A172 (cell line): ENCODE data around the gene CALHM5. TPM values are rescaled to one million over a fixed set of nuclear protein-coding genes. Genes with fewer than 3 reads are reported as not detected.
"Not testable (repeated sequence)": the region's sequence is repeated elsewhere in the genome, so short reads cannot be mapped to it uniquely, and the experiment has no call there.

Experiments
- DNase-seq: peaks from one replicate; pipeline ENCODE4 v3.0.0-alpha.2; 2015; ENCODE audit warnings: low spot score
- total RNA-seq: library from RNA; depleted of rRNA; stranded (reverse); fragments of >200 nt; shearing (Covaris generic); gene quantifications from 2 replicates; pipeline ENCODE4 v1.2.3, GENCODE V29; 2014; rRNA removed

Gene CALHM5, protein sequence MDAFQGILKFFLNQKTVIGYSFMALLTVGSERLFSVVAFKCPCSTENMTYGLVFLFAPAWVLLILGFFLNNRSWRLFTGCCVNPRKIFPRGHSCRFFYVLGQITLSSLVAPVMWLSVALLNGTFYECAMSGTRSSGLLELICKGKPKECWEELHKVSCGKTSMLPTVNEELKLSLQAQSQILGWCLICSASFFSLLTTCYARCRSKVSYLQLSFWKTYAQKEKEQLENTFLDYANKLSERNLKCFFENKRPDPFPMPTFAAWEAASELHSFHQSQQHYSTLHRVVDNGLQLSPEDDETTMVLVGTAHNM
- total RNA-seq: 3.8 and 4.1 TPM in 2 replicates

DNA sequence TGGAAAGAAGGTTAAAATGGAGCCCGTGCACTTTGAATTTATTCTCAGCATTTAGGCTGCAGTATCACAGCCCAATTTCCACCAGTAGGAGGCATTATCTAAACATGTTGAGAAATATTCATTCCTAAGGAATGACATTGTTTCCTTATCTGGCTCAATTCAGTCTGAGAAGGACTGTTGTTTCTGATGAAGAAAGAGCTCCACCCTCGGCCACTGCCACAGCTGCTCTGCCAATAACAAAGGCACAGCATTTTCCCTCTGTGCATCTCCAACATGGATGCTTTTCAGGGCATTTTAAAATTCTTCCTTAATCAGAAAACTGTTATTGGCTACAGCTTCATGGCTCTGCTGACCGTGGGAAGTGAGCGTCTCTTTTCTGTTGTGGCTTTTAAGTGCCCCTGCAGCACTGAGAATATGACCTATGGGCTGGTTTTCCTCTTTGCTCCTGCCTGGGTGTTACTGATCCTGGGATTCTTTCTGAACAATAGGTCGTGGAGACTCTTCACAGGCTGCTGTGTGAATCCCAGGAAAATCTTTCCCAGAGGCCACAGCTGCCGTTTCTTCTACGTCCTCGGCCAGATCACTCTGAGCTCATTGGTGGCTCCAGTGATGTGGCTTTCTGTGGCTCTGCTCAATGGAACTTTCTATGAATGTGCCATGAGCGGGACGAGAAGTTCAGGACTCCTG is at the start of gene CALHM5:
Gene CALHM5 (plus strand): TSS at position 216 of the 687 bp plus-strand sequence. CDS start 58 bp downstream, at position 274.
- peak; percentile 88 for DNase-seq

DNA sequence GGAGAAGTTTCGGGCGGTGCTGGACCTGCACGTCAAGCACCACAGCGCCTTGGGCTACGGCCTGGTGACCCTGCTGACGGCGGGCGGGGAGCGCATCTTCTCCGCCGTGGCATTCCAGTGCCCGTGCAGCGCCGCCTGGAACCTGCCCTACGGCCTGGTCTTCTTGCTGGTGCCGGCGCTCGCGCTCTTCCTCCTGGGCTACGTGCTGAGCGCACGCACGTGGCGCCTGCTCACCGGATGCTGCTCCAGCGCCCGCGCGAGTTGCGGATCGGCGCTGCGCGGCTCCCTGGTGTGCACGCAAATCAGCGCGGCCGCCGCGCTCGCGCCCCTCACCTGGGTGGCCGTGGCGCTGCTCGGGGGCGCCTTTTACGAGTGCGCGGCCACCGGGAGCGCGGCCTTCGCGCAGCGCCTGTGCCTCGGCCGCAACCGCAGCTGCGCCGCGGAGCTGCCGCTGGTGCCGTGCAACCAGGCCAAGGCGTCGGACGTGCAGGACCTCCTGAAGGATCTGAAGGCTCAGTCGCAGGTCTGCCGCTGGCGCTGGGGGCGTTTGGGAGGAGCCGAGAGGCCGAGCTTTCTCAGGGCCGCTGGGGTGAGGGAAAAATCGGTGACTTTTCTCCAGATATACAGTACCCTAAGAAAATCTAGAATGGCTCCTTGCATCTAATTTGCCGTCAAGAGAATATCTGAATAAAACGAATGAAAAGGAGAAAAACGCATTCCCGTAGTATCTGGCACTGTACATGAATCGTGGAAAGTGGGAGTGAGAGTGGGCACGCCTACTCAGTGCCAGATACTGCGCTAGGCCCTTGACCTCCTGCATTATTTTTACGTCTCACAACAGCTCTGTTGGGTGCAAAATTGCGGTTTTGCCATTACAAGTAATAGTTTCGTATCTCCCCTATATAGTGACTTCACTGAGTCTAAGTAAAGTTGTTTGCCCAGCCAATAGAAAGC is 49.2 kb upstream of the CALHM5 start:
- DNase-seq: no peak

DNA sequence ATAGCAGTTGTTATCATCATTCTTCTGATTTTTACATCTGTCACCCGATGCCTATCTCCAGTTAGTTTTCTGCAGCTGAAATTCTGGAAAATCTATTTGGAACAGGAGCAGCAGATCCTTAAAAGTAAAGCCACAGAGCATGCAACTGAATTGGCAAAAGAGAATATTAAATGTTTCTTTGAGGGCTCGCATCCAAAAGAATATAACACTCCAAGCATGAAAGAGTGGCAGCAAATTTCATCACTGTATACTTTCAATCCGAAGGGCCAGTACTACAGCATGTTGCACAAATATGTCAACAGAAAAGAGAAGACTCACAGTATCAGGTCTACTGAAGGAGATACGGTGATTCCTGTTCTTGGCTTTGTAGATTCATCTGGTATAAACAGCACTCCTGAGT is 48.1 kb upstream of the CALHM5 start:
- no peak for DNase-seq

DNA sequence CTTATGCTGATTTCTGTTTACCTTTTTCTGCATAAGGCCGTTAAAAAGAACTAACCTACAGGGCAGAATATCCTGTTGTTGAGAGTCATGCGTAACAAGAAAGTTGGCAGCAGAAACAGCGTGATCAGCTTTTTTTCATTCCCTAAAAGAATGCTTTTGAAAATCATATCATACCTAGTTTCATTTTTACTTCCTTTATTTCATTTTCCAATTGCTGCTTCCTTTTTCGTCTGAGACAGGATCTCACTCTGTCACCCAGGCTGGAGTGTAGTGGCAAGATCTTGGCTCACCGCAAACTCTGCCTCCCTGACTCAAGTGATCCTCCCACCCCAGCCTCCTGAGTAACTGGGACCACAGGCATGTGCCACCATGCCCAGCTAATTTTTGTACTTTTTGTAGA is 46.2 kb upstream of the CALHM5 start:
- no peak for DNase-seq

DNA sequence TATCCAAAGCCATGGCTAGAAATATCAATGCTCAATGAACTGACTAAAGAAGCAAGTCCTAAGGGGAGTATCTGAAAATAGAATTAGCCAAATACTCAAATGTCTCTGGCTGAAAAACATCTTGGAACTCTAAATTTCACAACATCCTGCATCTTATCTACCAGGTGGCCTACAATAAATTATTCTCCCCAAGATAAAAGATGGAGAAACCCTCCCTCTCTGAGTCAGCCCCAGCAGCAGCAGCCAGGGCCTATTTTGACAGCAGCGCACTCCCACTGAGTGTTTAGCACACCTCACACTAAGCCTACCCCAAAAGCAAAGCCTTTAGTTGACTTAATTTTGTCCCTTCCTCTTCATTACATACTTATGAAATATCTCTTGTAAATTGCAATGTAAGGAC is 44.3 kb upstream of the CALHM5 start:
- DNase-seq: peak; percentile 22

DNA sequence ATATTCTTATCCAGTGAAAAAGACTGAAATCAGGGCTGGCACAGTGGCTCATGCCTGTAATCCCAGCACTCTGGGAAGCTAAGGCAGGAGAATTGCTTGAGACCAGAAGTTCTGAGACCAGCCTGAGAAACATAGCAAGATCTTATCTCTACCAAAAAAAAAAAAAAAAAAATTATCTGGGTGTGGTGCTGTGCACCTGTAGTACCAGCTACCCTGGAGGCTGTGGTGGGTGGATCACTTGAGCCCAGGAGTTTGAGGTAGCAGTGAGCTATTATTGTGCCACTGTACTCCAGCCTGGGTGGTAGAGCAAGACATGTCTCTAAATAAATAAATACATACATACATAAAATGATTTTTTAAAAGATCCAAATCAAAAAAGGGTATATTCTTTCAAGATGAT is 43.9 kb upstream of the CALHM5 start:
- no peak for DNase-seq

DNA sequence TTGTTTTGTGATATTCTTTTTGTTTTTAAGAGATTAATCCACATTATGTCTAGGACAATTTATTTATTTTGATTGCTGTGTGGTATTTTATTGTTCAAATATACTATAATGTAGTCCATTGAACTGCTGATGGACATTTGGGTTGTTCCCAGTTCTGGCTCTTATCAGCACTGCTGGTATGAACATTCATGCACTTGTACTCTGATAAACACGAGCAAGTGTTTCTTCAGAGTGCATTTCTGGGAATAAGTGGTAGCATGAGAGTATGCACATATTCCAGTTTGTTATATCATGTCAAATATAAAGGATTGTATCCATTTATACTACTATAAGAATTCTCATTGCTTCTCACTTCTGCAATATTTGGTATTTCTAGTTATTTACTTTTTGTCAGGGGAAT is 43.1 kb upstream of the CALHM5 start:
- DNase-seq: no peak

DNA sequence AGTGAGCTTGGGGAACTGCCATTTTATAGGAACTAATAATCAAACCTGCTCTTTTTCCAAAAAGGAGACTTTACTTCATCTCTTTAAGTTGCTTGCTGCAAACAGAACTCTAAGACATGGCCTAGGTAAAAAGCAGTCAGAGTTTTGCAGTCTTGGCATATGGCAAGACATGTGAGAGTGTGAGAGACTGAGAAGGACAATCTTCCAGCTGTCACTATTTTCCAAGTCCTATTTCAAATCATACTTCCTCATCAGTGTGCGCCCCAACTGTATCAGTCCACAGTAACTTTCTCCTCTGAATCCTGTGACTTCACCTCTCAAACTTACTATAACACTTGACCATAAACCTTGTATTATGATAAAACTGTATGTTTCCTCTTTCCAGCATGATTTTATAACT is 39.9 kb upstream of the CALHM5 start:
- no peak for DNase-seq

DNA sequence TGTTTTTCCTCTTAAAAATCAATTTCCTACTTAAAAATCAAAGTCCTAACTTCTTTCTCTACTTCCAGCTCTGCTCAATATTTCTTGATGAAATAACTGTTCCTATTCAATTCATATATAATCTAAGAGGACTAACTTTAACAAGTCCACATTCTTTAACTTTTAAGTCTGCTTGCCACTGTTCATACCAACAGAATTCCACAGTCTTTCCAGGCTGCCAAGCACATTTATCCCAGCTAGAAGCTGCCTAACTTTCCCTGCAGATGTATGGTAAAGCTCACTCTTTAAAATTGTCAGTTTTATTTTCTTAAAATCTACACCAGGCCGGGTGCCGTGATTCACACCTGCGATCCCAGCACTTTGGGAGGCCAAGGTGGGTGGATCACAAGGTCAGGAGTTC is 38.7 kb upstream of the CALHM5 start:
- DNase-seq: no peak

DNA sequence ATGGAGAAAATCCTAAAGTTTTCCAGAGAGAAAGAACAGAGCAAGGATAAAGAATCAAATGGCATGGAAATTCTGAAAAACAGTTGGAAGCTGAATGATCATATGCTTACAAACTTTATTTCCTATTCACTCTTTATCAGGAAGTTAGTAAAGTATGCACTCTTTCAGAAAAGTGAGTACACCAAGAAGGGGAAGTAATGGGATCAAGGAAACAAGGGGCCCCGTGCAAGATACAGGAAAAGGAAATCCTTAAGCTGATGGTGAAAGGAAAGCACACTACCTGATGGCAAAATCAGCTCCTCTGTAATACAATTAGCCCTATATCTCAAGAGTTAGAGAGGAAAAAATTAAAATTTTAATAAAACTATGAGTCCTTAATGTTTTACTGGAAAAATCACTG is 36.3 kb upstream of the CALHM5 start:
- DNase-seq: no peak

DNA sequence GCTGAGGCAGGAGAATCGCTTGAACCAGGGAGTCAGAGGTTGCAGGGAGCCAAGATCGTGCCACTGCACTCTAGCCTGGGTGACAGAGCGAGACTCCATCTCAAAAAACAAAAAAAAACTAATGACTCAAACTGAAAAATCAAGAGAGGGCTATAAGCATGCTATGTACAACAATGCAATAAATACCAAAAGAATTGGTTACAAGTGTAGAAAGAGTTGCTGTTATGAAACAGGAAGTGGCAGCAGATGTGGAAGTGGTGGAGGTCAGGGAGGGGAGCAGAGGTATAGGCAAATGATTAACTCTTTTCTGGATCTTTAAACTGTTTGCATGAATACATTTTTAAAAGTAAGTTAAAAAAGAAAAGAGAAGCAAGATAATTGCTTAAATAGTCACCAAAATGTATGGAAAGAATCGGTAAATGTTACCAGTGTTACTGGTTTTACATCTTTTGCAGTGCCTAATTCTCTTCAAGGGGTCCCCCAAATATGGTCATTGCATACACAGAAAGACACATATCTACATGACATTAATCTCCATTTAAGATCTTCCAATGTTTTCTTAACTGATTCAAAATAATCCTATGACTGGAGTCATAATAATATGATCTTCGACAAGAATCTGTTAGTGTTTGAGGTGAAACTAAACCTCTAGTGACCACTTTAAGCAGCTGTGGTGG is 35.3 kb upstream of the CALHM5 start:
- no peak for DNase-seq

DNA sequence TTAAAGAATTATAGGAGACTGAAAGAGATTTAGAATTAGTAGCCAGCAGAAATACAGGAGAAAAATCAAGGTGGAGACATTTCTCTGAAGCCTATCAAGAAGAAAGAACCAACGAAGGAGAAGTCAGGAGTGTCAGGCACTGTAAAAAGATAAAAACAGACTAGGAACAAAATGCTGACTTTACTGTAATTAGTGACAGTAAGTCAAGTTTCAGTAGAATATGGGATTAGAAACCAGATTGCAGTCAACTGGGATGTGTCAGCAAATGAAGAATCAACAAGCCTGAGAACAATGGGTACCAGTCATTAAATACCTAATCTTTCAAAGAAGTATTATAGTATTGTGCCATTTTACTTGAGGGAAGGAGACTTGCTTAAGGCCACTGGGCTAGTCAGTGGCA is 28.7 kb upstream of the CALHM5 start:
- DNase-seq: no peak

DNA sequence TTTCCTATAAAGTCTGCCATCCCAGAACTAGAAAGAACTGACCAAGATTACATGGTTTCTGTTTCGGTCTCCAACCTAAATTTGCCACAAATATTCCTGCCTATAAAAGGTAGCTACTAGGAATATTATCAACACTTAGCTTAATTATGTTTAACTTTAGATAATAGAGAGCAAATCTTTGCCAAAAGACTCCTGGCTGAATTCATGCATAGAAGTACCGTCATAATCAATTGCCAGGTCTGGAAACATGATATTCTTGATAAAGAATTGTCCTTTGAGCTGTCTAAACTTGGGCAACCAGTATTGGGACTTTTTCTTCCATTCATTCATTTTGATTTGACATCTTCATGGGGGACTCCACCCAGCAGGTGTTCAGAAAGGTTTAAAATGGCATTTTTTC is 27.8 kb upstream of the CALHM5 start:
- no peak for DNase-seq

DNA sequence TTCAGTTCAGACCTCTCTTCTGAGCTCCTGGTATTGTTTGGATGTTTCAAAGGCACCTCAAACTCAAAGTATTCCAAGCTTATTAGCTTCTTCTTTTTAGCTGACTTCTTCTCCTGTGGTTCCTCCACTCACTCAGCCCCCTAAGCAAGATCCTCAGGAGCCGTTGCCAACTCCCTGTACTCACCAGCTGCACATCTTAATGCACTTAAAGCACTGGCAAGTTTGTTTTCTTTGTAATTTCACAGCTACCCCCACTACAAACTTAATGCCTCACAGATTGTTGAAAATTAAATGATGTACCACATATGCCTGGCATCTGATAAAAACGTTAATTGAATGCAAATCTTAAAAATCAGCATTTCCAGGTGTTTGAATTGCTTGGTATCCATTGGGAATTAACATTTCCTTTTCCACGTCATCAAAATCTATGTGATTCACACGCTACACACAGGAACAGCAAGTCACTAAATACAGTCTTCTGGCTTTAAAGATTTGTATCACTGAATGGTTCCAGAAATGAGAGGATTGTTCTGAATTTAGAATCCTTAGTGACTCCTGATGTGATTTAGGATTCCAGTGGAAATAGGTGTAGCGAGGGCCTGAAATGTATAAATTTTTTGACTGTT is 25.8 kb upstream of the CALHM5 start:
- no peak for DNase-seq

DNA sequence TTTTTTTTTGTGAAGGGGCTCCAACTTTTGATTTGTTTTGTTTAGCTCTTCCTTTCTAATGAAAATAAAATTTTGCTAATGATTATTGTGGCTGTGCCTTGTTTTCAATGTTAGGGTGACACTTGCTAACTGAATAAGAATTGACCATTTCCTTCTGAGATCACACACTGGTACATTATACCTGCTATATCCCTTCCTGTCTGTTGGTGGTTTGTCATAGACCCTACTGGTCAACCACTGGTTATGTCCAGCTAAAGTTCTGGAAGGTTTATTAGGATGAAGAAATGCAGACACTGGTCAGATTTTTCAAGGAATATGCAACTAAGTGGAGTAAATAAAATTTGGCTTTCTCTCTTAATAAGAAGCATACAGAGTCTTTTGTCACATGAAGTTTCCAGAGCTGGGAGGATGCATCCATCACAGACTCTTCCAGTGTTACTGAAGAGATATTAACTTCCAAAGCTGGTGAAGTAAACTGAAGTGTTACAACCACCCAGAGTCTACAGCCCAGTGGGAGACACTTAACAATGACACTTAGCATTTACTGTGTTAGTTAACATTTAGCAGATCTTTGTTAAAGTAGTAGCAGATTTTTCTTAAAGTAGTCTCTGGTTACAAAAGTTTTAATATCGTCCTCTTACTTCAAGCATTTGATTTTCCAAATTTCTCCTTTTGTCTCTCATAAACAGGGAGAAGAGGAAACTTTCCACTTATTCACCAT is 19.7 kb upstream of the CALHM5 start:
- DNase-seq: no peak

DNA sequence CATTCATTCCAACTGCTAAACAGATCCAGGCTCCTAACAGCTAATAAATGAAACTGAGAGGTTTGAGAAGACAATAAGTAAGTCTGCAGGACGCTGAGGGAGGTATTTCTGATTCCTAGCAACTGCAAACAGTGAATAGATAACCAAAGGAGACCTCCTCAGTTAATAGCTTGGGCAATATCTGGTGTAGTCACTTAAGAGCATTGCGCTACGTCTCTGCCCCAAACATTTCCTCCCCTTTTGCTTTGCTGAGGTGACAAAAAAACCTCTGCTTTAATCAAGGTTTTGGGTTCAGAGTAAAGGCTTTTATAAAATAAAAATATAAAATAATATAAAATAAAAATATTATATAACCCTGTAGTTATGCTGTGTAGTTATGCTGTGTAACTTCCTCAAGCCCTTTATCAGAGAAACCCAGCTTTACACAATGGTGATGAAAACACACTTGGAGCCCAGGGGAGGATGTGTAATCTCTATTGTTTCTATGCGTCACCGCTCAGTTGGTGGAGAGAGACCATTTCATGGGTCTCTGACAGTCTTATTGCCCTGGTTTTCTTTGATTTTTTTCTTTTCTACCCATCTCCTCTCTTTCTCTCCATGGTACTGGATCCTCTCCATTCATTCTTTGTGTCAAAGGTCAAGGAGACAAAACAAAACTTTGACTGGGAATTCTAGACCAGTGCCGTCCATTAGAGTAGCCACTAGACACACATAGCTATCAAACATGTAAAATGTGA is 18.9 kb upstream of the CALHM5 start:
- no peak for DNase-seq

DNA sequence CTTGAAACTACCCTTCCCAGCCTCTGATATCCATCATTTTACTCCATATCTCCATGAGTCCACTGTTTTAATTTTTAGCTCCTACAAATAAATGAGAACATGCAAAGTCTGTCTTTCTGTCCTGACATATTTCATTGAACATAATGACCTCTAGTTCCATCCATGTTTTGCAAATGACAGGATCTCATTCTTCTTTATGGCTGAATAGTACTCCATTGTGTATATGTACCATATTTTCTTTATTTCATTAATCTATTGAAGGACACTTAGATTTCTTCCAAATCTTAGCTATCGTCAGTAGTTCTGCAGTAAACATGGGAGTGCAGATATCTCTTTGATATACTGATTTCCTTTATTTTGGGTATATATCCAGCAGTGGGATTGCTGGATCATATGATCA is 16.3 kb upstream of the CALHM5 start:
- DNase-seq: not testable (repeated sequence)

DNA sequence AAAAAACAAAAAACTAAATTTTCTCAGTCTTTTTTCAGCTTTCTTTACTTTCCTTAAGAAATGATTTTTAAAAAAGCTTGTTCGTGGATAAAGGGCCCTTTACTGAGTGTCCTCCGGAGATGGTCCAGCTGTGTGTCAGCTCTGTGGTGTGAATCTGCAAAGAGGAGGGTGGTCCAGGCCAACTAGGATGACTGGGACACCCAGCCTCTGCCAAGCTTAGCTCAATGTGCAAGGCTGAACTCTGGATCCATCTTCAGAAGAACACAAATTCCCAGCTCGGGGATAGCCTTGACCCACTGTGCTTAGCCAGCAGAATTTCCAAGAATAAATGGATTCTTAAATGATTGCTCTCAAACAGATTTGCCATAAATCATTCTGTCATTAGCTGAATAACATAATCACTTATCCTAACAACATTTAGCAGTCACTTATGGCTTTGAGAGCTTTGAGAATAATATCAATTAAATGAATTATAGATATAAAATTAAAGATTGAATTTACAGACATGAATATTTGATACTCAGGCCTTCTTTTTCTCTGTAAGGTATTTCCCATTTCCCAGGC is 14.2 kb upstream of the CALHM5 start:
- no peak for DNase-seq

DNA sequence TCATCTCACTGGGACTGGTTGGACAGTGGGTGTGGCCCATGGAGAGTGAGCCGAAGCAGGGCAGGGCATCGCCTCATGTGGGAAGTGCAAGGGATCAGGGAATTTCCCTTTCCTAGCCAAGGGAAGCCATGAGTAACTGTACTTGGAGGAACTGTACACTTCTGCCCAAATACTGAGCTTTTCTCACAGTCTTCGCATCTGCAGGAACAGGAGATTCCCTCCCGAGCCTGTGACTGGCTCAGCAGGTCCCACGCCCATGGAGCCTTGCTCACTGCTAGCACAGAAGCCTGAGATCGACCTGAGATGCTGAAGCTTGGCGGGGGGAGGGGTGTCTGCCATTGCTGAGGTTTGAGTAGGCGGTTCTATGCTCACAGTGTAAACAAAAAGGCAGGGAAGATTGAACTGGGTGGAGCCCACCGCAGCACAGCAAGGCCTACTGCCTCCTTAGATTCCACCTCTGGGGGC is 10.4 kb upstream of the CALHM5 start:
- peak; percentile 25 for DNase-seq
